Suprapubic skin (tissue), 4 donors: ENCODE data around the gene CHD2. TPM values are rescaled to one million over a fixed set of nuclear protein-coding genes. Genes with fewer than 3 reads are reported as not detected.

ENCODE experiments used
- DNase-seq, 2 donors: peaks; one replicate each; pipeline ENCODE4 v3.0.0-alpha.2; 2019; ENCODE audit warnings: low spot score in 2 of 2
- H3K27ac ChIP-seq: fragments of 200-600 bp; sonication (generic); one replicate; pipeline ENCODE4 v1.5.1; 2019
- H3K27me3 ChIP-seq: fragments of 200-600 bp; sonication (generic); one replicate; pipeline ENCODE4 v1.5.1; 2019
- H3K36me3 ChIP-seq: fragments of 200-600 bp; sonication (generic); one replicate; pipeline ENCODE4 v1.5.1; 2019
- H3K4me1 ChIP-seq: fragments of 200-600 bp; sonication (generic); one replicate; pipeline ENCODE4 v1.5.1; 2019
- H3K4me3 ChIP-seq: fragments of 200-600 bp; sonication (generic); one replicate; pipeline ENCODE4 v1.5.1; 2019; ENCODE audit warnings: mild to moderate bottlenecking
- H3K9me3 ChIP-seq: fragments of 200-600 bp; sonication (generic); one replicate; pipeline ENCODE4 v1.5.1; 2019
- EP300 ChIP-seq: sonication (generic); formaldehyde crosslinking; IDR thresholded peaks from one replicate; pipeline ENCODE4 v1.6.1; 2017; ENCODE audit warnings: antibody characterized with exemption
- POLR2A ChIP-seq, 2 donors: fragments of 450-650 bp; IDR thresholded peaks; one replicate each; pipeline ENCODE4 v1.6.1; 2017; ENCODE audit warnings: antibody characterized with exemption in 2 of 2, mild to moderate bottlenecking in 2 of 2, moderate library complexity in 2 of 2
- POLR2AphosphoS5 ChIP-seq, 3 donors: sonication (generic); formaldehyde crosslinking; IDR thresholded peaks; one replicate each; pipeline ENCODE4 v1.6.1; 2017; ENCODE audit warnings: antibody characterized with exemption in 3 of 3
- WGBS: methylation state at CpG from one replicate; pipeline ENCODE4 v1.1.5; 2018; 5-methylcytosine and 5-hydroxymethylcytosine counted together
- total RNA-seq, 4 donors: library from RNA; depleted of rRNA; stranded (reverse); fragments of >200 nt; gene quantifications; one replicate each; pipeline ENCODE4 v1.1.0, GENCODE V29; 2016
- TF ChIP-seq, protein P1 (sequence below), 2 donors: fragments of 200-600 bp in 1 of 2; fragments of 450-650 bp in 1 of 2; sonication (generic) in 1 of 2; IDR thresholded peaks; one replicate each; pipeline ENCODE4 v1.5.1; 2016 to 2019; ENCODE audit warnings: antibody characterized with exemption in 2 of 2, mild to moderate bottlenecking in 1 of 2, moderate library complexity in 1 of 2

The CHD2 gene
- total RNA-seq, 4 donors from 2014 or later = 93.3 to 319 (median 127) TPM

DNA sequence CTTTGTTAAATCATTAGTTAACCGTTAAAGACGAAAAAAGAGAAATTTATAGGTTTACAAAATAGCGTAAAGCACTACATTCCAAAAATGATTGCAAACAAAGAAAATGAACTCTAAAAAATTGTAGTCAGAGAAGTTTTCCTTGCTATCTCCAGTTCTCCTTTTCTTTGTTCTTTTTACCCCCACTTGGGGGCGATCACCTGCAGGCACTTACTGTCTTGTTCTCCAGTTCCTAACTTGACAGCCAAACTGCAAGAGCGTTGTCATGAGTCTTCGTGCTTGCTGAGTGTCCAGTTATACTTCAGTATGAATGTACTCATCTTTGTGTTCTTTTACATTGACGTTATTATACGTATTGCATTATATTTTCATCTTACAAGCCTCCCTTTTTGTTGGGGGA is 54.5 kb downstream of the CHD2 start:
- 95% methylated on average over 8 of the region's 8 CpGs for WGBS
- H3K27me3 ChIP-seq = no peaks in the 10 kb centered on the region
- no peak for TF ChIP-seq POLR2AphosphoS5 (IDR thresholded peaks at IDR 0.05)
- no peak for TF ChIP-seq POLR2A (IDR thresholded peaks at IDR 0.05)
- no peak for TF ChIP-seq EP300
- TF ChIP-seq, protein P1, sequence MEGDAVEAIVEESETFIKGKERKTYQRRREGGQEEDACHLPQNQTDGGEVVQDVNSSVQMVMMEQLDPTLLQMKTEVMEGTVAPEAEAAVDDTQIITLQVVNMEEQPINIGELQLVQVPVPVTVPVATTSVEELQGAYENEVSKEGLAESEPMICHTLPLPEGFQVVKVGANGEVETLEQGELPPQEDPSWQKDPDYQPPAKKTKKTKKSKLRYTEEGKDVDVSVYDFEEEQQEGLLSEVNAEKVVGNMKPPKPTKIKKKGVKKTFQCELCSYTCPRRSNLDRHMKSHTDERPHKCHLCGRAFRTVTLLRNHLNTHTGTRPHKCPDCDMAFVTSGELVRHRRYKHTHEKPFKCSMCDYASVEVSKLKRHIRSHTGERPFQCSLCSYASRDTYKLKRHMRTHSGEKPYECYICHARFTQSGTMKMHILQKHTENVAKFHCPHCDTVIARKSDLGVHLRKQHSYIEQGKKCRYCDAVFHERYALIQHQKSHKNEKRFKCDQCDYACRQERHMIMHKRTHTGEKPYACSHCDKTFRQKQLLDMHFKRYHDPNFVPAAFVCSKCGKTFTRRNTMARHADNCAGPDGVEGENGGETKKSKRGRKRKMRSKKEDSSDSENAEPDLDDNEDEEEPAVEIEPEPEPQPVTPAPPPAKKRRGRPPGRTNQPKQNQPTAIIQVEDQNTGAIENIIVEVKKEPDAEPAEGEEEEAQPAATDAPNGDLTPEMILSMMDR (IDR thresholded peaks at IDR 0.05) = no peak
- H3K36me3 ChIP-seq = peaks cover 99% of the 10 kb centered on the region
- no peak for DNase-seq
- H3K4me3 ChIP-seq = no peak overlapping the region
- H3K27ac ChIP-seq = no peak overlapping the region
- H3K9me3 ChIP-seq = peaks cover 7% of the 10 kb centered on the region
- no peaks in the 10 kb centered on the region for H3K4me1 ChIP-seq

DNA sequence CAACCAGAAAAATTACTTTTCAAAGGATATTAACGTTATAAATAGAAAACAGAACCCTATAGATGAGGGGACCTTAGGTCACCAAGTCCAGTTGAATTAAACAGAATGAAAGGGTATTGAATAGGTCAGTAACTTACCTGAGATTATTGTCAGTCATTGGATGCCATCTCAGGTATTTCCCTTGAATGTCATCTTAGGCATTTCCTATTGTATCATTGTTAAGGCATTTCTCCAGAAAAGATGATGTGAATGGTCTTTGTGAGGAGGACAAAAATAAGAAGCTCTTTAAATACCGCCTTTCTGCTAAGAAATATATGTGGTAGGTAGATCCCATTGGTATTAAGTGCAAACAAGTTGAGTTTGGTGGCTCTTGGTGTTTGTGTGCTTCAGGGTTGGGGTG is 55.6 kb downstream of the CHD2 start:
- Histone ChIP-seq H3K4me1 (no peaks in the 10 kb centered on the region), H3K27me3 (no peaks in the 10 kb centered on the region), H3K9me3 (no peaks in the 10 kb centered on the region), H3K27ac (no peak overlapping the region), H3K36me3 (peaks cover 97% of the 10 kb centered on the region), H3K4me3 (no peak overlapping the region)
- TF ChIP-seq POLR2A (IDR thresholded peaks at IDR 0.05) (no peak), POLR2AphosphoS5 (IDR thresholded peaks at IDR 0.05) (no peak), EP300 (no peak)
- TF ChIP-seq, protein P1 (IDR thresholded peaks at IDR 0.05) = no peak
- 90% methylated on average over 2 of the region's 2 CpGs for WGBS
- no peak for DNase-seq

DNA sequence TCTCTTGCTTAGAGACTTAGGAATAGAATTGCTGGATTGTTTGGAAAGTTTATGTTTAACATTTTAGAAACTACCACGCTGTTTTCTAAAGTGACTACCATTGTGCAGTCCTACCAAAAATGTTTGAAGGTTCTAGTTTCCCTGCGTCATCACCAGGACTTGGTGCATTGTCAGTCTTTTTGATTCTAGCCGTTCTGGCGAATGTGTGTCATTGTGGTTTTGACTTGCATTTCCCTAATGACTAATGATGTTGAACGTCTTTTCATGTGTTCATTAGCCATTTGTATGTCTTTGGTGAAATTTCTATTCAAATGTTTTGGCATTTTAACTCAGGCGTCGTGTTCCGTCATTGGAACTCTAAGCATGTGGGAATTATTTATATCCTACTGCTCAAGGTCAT is 58.0 kb downstream of the CHD2 start:
- H3K4me3 ChIP-seq = no peak overlapping the region
- no peaks in the 10 kb centered on the region for H3K9me3 ChIP-seq
- no peaks in the 10 kb centered on the region for H3K4me1 ChIP-seq
- 80% methylated on average over 8 of the region's 8 CpGs for WGBS
- TF ChIP-seq POLR2A (IDR thresholded peaks at IDR 0.05) (no peak), EP300 (no peak)
- no peak overlapping the region for H3K27ac ChIP-seq
- no peak for DNase-seq
- no peaks in the 10 kb centered on the region for H3K27me3 ChIP-seq
- peaks cover 96% of the 10 kb centered on the region for H3K36me3 ChIP-seq

DNA sequence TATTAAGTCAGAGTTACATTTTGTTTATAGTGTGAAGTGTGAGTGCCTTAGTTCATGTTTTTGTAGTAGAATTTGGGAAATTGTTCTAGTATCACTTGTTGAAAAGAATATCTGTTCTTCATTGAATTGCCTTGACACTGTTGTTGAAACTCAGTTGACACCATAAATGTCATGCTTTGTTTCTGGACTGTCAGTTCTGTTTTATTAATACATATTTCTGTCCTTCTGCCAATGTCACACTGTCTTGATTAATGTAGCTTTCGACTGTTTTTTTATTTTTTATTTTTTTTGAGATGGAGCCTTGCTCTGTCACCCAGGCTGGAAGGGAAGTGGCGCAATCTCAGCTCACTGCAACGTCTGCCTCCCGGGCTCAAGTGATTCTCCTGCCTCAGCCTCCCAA is 59.1 kb downstream of the CHD2 start:
- H3K9me3 ChIP-seq = no peaks in the 10 kb centered on the region
- peaks cover 94% of the 10 kb centered on the region for H3K36me3 ChIP-seq
- no peaks in the 10 kb centered on the region for H3K4me1 ChIP-seq
- DNase-seq = no peak
- no peaks in the 10 kb centered on the region for H3K27me3 ChIP-seq
- WGBS = 72% methylated on average over 4 of the region's 4 CpGs
- no peak overlapping the region for H3K27ac ChIP-seq
- TF ChIP-seq EP300 (no peak), POLR2A (IDR thresholded peaks at IDR 0.05) (no peak)
- TF ChIP-seq, protein P1 (IDR thresholded peaks at IDR 0.05) = no peak
- H3K4me3 ChIP-seq = no peak overlapping the region

DNA sequence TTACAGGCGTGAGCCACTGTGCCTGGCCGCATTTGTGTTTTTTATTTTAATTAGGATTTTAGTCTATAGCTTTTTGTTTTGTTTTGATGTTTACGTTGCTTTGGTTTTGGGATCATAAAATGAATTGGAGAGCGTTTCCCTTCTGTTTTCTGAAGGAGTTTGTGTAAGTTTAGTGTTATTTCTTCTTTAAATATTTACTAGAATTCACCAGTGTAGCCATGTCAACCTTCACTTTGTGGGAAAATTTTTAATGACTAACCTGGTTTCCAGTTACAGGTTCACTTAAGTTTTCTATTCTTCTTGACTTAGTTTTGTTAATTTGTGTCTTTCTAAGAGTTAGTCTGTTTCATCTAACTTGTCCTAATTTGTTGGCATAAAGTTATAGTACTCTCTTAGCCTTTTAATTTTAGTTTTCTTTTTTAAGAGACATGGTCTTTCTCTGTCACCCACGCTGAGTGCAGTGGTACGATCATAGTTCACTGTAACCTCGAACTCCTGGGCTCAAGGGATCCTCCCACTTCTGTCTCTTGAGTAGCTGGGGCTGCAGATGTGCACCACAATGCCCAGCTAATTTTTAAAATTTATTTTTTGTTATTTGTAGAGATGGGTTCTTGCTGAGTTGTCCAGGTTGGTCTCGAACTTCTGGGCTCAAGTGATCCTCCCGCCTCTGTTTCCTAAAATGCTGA is 61.0 kb downstream of the CHD2 start:
- Histone ChIP-seq H3K36me3 (peaks cover 94% of the 10 kb centered on the region), H3K27me3 (no peaks in the 10 kb centered on the region), H3K9me3 (no peaks in the 10 kb centered on the region), H3K4me1 (no peaks in the 10 kb centered on the region), H3K4me3 (no peak overlapping the region), H3K27ac (no peak overlapping the region)
- 95% methylated on average over 9 of the region's 9 CpGs for WGBS
- no peak for TF ChIP-seq EP300
- TF ChIP-seq POLR2AphosphoS5 (IDR thresholded peaks at IDR 0.05) = no peak
- TF ChIP-seq, protein P1 (IDR thresholded peaks at IDR 0.05) = no peak
- no peak for TF ChIP-seq POLR2A (IDR thresholded peaks at IDR 0.05)
- no peak for DNase-seq

DNA sequence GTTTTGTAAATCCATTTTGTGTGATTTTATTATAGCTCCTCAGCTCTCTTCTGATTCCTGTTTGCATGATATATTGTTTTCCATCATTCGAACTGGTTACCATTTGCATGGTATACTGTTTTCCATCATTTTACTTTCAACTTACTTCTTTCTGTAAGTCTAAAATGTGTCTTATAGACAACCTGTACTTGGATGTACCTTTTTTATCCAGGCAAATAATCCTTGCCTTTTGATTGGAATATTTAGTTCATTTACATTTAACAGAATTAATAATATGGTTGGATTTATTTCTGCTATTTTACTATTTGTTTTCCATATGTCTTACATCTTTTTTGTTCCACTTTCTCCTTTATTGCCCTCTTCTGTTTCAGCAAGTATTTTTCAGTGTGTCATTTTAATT is 62.8 kb downstream of the CHD2 start:
- no peak overlapping the region for H3K4me3 ChIP-seq
- WGBS = 97% methylated on average over 1 of the region's 1 CpG
- peaks cover 96% of the 10 kb centered on the region for H3K36me3 ChIP-seq
- H3K27ac ChIP-seq = no peak overlapping the region
- TF ChIP-seq EP300 (no peak), POLR2A (IDR thresholded peaks at IDR 0.05) (no peak), POLR2AphosphoS5 (IDR thresholded peaks at IDR 0.05) (no peak)
- TF ChIP-seq, protein P1 (IDR thresholded peaks at IDR 0.05) = no peak
- no peaks in the 10 kb centered on the region for H3K4me1 ChIP-seq
- no peak for DNase-seq
- H3K9me3 ChIP-seq = no peaks in the 10 kb centered on the region
- no peaks in the 10 kb centered on the region for H3K27me3 ChIP-seq
